Epithelial cell of esophagus (primary cell): ENCODE results near the gene CHST14.

Source experiments
- DNase-seq: peaks from one replicate; pipeline ENCODE4 v3.0.0; 2010; ENCODE audit warnings: low read depth
- H3K4me3 ChIP-seq: 2 replicates; pipeline ENCODE4 v1.5.1; 2011; ENCODE audit warnings: mild to moderate bottlenecking, low read length, control low read depth
- TF ChIP-seq, protein P1 (sequence below): IDR thresholded peaks from 2 replicates; pipeline ENCODE4 v1.5.1; 2011; ENCODE audit warnings: low read depth, mild to moderate bottlenecking, low read length, control low read depth, inconsistent platforms; ENCODE audit not compliant: insufficient read depth; ENCODE audit errors: missing control alignments

Gene CHST14

GRCh38 chr15:40464595-40465185 is 6.1 kb upstream of the CHST14 start:
- TF ChIP-seq, protein P1, sequence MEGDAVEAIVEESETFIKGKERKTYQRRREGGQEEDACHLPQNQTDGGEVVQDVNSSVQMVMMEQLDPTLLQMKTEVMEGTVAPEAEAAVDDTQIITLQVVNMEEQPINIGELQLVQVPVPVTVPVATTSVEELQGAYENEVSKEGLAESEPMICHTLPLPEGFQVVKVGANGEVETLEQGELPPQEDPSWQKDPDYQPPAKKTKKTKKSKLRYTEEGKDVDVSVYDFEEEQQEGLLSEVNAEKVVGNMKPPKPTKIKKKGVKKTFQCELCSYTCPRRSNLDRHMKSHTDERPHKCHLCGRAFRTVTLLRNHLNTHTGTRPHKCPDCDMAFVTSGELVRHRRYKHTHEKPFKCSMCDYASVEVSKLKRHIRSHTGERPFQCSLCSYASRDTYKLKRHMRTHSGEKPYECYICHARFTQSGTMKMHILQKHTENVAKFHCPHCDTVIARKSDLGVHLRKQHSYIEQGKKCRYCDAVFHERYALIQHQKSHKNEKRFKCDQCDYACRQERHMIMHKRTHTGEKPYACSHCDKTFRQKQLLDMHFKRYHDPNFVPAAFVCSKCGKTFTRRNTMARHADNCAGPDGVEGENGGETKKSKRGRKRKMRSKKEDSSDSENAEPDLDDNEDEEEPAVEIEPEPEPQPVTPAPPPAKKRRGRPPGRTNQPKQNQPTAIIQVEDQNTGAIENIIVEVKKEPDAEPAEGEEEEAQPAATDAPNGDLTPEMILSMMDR: no peak
- H3K4me3 ChIP-seq: no peak overlapping the region
- DNase-seq: no peak

DNA sequence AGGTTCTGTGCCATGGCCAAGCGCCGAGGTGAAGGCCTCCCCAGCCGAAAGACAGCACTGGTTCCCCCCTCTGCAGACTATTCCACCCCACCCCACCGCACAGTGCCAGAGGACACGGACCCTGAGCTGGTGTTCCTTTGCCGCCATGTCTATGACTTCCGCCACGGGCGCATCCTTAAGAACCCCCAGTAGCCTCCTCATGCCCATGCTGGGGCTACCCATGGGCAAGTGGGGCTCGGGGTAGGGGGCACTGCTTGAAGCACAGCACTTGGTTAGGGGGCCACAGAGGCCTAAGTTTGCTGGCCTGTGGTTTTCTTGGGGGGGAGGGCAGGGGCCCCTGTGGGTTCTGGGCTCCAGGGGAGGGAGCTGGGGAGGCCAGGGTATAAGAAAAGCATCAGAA is 4.8 kb upstream of the CHST14 start:
- H3K4me3 ChIP-seq: no peak overlapping the region
- DNase-seq: no peak

DNA sequence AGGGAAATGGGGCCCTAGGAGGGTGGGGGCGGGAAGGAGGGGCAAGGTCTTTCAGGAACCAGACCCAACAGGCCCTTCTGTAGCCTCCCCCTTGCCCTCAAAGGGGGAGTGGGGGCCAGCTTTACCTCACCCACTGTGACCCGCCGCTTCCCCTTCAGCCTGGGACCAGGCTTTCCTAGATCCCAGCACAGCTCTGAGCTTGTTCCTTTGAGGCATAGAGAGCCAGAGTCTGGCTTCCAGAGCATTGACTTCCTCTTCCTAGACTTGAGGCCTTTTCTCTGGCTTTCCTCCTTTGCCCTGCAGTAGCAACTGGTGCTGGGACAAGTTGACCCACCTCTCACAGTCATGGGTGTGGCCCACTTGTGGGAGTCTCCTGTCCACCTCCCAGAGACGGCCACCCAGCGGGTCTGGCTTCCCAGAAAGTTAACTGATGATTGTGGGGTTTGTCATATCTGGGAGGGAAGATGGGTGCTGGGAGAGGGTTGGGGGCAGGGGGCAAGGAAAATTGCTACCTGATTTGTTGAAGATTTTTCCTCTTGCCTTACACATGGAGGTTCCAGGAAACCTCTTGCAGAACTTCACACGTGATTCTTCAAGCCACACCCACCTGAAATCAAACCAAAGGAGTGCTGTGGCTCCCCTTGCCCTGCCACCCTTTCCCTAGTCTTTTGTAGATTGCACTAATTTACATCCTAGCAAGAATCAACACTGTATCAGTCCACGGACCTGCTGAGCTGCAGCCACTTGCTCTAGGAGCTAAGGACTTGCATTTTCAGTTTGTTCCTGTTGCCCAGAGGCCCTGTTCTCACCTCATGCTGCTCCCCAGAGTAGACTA is 4.1 kb upstream of the CHST14 start:
- no peak for DNase-seq
- no peak overlapping the region for H3K4me3 ChIP-seq
- TF ChIP-seq, protein P1: no peak

More for the DNA sequence above, 4.8 kb upstream of the CHST14 start:
- TF ChIP-seq, protein P1: no peak

DNA sequence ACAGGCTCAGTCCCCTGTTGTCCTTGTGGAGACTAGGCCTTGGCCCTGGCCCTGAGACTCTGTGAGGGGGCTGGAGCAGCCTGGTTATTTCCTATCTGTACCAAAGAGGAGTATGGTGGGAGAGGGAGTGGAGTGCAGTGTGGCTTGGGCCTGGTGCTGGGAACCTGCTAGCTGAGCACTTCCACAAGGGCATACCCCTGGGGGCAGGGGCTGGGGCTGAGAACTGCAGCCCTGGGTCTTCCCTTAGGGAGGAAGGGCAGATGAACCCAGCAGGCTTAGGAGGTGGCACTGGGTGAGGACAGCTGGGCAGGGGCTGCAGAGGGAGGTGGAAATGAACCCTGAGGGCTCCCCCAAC is 3.5 kb upstream of the CHST14 start:
- no peak for DNase-seq
- TF ChIP-seq, protein P1: no peak
- H3K4me3 ChIP-seq: no peak overlapping the region

DNA sequence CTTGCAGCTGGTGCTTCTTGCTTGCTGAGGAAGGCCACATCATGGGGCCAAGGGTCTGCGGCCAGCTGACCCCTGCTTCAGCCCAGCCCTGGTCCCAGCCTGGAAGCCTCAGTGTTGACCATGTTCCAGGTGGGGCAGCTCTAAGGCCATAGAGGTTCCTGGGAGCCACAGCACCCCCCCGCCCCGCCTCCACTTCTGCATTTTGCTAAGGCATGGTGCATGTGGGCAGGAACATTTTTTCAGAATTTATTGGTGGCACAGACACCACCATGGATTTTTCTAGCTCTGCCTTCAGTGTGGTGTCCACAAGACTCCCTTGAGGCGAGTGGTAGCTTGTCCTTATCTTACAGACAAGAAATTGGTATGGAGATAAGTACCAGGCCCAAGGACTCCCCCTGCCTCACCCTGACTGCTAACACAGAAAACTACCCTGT is 1.9 kb upstream of the CHST14 start:
- H3K4me3 ChIP-seq: no peak overlapping the region
- no peak for DNase-seq
- TF ChIP-seq, protein P1: no peak

DNA sequence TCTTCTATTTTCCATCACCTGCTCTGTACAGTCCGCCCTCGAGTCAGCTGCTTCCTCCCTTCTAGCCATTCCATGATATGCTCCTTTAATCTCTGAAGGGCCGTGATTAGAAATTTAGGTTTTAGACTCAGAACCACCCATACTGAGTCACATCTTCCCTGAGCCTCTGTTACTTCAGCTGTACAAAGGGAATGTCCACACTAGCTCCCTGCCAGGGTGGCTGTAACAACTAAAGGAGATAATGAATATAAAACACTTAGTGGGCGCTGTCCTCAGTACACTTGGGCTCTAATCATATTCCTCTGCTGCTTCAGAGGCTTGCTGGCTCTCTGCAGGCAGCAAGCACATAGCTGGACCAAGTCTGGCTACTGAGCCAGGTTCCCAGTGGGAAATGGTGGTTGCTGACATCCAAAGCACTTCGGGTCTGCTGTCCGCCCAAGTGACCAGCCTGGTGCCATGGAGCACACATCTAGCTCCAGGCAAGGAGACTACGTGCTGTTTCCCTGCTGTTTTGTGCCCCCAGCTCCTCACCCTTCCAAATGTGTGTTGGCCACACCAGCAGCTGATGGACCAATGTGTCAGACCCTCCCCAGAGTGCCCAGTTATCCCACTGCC is 901 bp upstream of the CHST14 start:
- no peak for DNase-seq
- H3K4me3 ChIP-seq: no peak overlapping the region
- TF ChIP-seq, protein P1: no peak
